Measurements from ENCODE around the gene ADAM20. TPM values are rescaled to one million over a fixed set of nuclear protein-coding genes. Genes with fewer than 3 reads are reported as not detected.

Gene ADAM20
- total RNA-seq = 0.51 and 1.2 TPM in 2 replicates
- polyA plus RNA-seq = 0.02 and 0.03 TPM in 2 replicates
- polyA plus RNA-seq (2012) = not detected in 2 replicates
- polyA minus RNA-seq (ENCODE audit: low replicate concordance) = not detected in 2 replicates

DNA sequence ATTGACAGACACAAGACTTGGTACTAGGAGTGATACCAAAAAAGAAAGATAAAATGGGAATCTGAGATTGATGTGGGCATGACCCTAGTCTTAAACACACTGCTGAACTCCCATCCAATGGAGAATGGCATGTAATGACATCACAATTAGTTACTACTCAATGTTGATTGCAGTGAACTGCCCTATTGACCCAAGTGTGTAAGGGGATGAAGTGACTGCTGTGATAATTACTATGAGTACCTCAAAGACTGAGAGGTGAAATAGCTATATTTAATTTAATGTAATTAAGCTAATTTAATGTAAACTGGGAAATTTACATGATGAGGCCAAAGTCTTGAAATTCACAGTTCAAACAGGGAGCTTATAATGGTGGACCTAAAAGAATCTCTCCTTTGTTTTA lies at the start of gene ADAM20:
Gene ADAM20 (minus strand): TSS at position 101 of the 400 bp plus-strand sequence. CDS start 10,247 bp downstream, outside the sequence.
- H3K27me3 ChIP-seq (ENCODE audit: control insufficient read depth, insufficient read depth, low read length) = no peaks in the 10 kb centered on the region
- H3K36me3 ChIP-seq (ENCODE audit: control insufficient read depth, insufficient read depth, low read length) = no peaks in the 10 kb centered on the region
- H3K9me3 ChIP-seq (ENCODE audit: control insufficient read depth, insufficient read depth, low read depth, low read length) = no peaks in the 10 kb centered on the region
- H3K4me1 ChIP-seq (ENCODE audit: control insufficient read depth, extremely low read depth, insufficient read depth, low read length) = no peaks in the 10 kb centered on the region
- no peak within 1 kb of the TSS for H3K27ac ChIP-seq (ENCODE audit: insufficient read depth, low read length)
- DNase-seq (ENCODE audit: low read depth in 2 of 2) = no peak
- no peak within 1 kb of the TSS for H3K4me3 ChIP-seq (replicated peaks in 1 of 4; ENCODE audit: control extremely low read depth in 1 of 4, insufficient read depth in 1 of 4, low read depth in 3 of 4, low read length in 4 of 4)
- H2AFZ ChIP-seq (ENCODE audit: low read length) = no peak within 1 kb of the TSS
- TF ChIP-seq CTCF (conservative IDR thresholded peaks at IDR 0.05 in 1 of 2, IDR thresholded peaks at IDR 0.05 in 1 of 2; ENCODE audit: low read depth in 1 of 2, low read length in 2 of 2) (no peak), EZH2 (IDR thresholded peaks at IDR 0.05; ENCODE audit: low read length, missing control alignments) (no peak)
- no peak within 1 kb of the TSS for H3K9ac ChIP-seq (ENCODE audit: insufficient read depth, low read length)
- H4K20me1 ChIP-seq (ENCODE audit: control insufficient read depth, extremely low read depth, insufficient read depth, low read length) = no peaks in the 10 kb centered on the region
- no peak within 1 kb of the TSS for H3K4me2 ChIP-seq (ENCODE audit: extremely low read depth, insufficient read depth, low read length)
- no peaks in the 10 kb centered on the region for H3K79me2 ChIP-seq (ENCODE audit: control insufficient read depth, insufficient read depth, low read length)

DNA sequence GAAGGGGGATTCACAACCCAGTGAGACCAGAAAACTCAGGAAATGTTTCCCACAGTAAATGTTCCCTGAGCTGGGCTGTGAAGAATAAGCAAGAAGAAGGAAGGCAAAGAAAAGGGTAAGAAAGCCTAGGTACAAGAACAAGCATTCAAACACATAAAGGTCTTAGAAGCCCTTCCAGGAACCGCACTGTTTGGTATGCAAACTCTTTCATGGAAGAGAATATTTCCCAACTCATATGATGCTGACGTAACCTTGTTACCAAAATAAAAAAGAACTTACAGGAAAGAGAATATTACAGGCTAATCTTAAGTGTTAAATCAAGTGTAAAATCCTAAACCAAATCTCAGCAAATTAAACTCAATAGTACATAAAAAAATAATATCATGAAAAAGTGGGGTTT lies 42.1 kb upstream of the ADAM20 start:
- no peaks in the 10 kb centered on the region for H3K9me3 ChIP-seq (ENCODE audit: control insufficient read depth, insufficient read depth, low read depth, low read length)
- H3K9ac ChIP-seq (ENCODE audit: insufficient read depth, low read length) = no peak overlapping the region
- H3K4me2 ChIP-seq (ENCODE audit: extremely low read depth, insufficient read depth, low read length) = no peak overlapping the region
- TF ChIP-seq CTCF (conservative IDR thresholded peaks at IDR 0.05 in 1 of 2, IDR thresholded peaks at IDR 0.05 in 1 of 2; ENCODE audit: low read depth in 1 of 2, low read length in 2 of 2) = no peak
- no peak for TF ChIP-seq EZH2 (IDR thresholded peaks at IDR 0.05; ENCODE audit: low read length, missing control alignments)
- H3K27me3 ChIP-seq (ENCODE audit: control insufficient read depth, insufficient read depth, low read length) = no peaks in the 10 kb centered on the region
- no peaks in the 10 kb centered on the region for H3K79me2 ChIP-seq (ENCODE audit: control insufficient read depth, insufficient read depth, low read length)
- H3K36me3 ChIP-seq (ENCODE audit: control insufficient read depth, insufficient read depth, low read length) = no peaks in the 10 kb centered on the region
- no peak overlapping the region for H2AFZ ChIP-seq (ENCODE audit: low read length)
- H4K20me1 ChIP-seq (ENCODE audit: control insufficient read depth, extremely low read depth, insufficient read depth, low read length) = no peaks in the 10 kb centered on the region
- no peak for DNase-seq (ENCODE audit: low read depth in 2 of 2)
- no peaks in the 10 kb centered on the region for H3K4me1 ChIP-seq (ENCODE audit: control insufficient read depth, extremely low read depth, insufficient read depth, low read length)
- H3K4me3 ChIP-seq (replicated peaks in 1 of 4; ENCODE audit: control extremely low read depth in 1 of 4, insufficient read depth in 1 of 4, low read depth in 3 of 4, low read length in 4 of 4) = no peak overlapping the region
- no peak overlapping the region for H3K27ac ChIP-seq (ENCODE audit: insufficient read depth, low read length)

GRCh38 chr14:70573050-70573449 lies 38.2 kb upstream of the ADAM20 start:
- Histone ChIP-seq H3K9me3 (ENCODE audit: control insufficient read depth, insufficient read depth, low read depth, low read length) (no peaks in the 10 kb centered on the region), H3K9ac (ENCODE audit: insufficient read depth, low read length) (no peak overlapping the region), H3K4me2 (ENCODE audit: extremely low read depth, insufficient read depth, low read length) (no peak overlapping the region), H3K79me2 (ENCODE audit: control insufficient read depth, insufficient read depth, low read length) (no peaks in the 10 kb centered on the region), H3K27ac (ENCODE audit: insufficient read depth, low read length) (no peak overlapping the region), H3K4me1 (ENCODE audit: control insufficient read depth, extremely low read depth, insufficient read depth, low read length) (no peaks in the 10 kb centered on the region), H3K27me3 (ENCODE audit: control insufficient read depth, insufficient read depth, low read length) (no peaks in the 10 kb centered on the region), H3K36me3 (ENCODE audit: control insufficient read depth, insufficient read depth, low read length) (no peaks in the 10 kb centered on the region), H2AFZ (ENCODE audit: low read length) (no peak overlapping the region), H3K4me3 (replicated peaks in 1 of 4; ENCODE audit: control extremely low read depth in 1 of 4, insufficient read depth in 1 of 4, low read depth in 3 of 4, low read length in 4 of 4) (no peak overlapping the region), H4K20me1 (ENCODE audit: control insufficient read depth, extremely low read depth, insufficient read depth, low read length) (no peaks in the 10 kb centered on the region)
- TF ChIP-seq CTCF (conservative IDR thresholded peaks at IDR 0.05 in 1 of 2, IDR thresholded peaks at IDR 0.05 in 1 of 2; ENCODE audit: low read depth in 1 of 2, low read length in 2 of 2) (no peak), EZH2 (IDR thresholded peaks at IDR 0.05; ENCODE audit: low read length, missing control alignments) (no peak)
- DNase-seq (ENCODE audit: low read depth in 2 of 2) = no peak

Data from fibroblast of lung (primary cell).